GM21825 (cell line): ENCODE results near the gene TMEM178B.

ENCODE experiments used
- ATAC-seq: cut with Tn5 transposase; IDR thresholded peaks from one replicate; pipeline ENCODE4 v1.9.1; 2021; ENCODE audit warnings: mild to moderate bottlenecking, moderate library complexity; ENCODE audit not compliant: unreplicated experiment

The TMEM178B gene

DNA sequence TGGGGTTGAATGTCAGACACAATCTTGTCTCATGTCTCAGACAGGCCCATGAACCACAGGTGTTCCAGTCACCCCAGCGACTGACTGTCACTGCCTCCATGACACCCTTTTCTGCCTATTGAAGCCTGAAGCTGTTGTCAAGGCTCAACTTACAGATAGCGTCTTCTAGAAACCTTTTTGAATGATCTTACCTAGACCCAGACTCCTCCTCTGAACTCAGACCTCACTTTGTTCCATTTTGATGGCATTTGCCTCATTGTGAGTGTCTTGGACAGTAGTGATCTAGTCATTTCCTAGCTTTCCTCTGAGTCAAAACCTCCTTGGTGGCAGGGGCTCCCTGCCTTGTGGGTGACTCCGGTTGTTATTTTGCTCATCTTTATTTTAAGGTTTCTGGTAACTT, 379.0 kb downstream of the TMEM178B start:
- no peak for ATAC-seq

DNA sequence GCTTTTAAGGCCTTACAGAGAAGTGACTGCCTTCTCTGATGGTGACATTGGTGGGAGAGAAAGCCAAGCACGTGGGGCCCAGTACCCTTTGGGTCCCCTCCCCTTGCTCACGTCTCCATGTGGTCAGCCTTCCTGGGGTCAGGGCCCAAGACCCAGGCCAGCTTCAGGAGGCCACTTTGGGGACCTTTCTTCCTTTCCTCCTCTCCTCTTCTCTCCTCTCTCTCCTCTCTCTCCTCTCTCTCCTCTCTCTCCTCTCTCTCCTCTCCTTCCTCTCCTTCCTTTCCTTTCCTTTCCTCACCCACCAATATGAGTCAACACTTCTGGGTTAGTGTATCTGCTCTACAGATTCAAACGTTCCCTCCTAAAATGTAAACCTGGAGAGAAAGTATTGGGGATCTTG, 380.5 kb downstream of the TMEM178B start:
- ATAC-seq, result no peak

DNA sequence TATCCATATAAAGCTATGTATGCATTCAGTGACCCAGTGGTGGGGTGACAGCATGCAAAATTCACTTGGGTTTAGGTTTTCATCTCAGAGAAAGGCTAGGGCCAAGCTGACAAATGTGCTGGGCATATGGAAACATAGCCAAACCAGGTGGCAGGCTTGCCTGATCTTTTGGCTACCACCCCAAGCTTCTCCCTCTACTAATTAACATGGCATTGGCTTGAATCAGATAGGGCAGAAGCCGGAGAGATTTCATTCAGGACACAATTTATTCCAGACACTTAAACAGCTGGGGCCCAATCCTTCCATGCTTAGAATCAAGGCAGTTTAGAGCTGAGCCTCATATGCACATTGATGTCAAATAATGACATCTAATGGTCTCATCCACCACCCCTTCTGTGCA, 381.9 kb downstream of the TMEM178B start:
- no peak for ATAC-seq

DNA sequence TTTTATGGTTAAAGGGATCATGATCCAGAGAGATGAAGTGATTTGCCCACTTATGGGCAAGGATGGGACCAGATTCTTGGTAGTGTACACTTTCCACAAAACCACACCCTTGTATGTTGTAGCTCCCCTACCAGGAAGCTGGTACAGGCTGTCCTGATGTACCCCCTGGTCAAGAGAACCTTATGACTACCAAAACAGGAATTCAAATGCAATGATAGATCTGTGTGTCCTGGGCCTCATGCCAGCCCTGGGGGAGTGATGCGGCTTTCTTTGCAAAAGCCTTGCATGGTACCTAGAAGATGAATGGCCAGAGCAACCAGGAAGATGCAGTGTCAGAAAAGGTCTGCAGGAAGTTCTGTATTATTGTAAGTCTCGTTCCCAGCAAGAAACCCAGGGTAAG, 382.4 kb downstream of the TMEM178B start:
- no peak for ATAC-seq

DNA sequence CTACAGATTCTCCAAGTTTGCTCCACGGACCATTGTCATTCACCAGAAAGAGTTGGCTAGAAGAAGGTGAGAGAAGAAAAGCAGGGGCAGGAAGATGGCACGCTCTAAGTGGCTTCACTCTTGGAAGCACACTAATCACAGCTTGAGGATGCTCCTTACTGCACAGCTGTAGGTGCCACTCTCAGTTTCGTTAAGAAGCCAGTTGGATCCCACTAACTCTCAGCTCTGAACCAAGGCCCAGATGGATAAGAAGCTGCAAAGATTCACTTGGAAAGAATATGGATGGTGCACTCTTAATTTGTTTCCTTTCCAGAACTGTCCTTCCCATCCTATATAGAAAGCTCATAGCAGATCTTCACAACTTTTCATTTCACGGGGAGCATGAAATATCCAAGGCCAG, 382.8 kb downstream of the TMEM178B start:
- no peak for ATAC-seq

DNA sequence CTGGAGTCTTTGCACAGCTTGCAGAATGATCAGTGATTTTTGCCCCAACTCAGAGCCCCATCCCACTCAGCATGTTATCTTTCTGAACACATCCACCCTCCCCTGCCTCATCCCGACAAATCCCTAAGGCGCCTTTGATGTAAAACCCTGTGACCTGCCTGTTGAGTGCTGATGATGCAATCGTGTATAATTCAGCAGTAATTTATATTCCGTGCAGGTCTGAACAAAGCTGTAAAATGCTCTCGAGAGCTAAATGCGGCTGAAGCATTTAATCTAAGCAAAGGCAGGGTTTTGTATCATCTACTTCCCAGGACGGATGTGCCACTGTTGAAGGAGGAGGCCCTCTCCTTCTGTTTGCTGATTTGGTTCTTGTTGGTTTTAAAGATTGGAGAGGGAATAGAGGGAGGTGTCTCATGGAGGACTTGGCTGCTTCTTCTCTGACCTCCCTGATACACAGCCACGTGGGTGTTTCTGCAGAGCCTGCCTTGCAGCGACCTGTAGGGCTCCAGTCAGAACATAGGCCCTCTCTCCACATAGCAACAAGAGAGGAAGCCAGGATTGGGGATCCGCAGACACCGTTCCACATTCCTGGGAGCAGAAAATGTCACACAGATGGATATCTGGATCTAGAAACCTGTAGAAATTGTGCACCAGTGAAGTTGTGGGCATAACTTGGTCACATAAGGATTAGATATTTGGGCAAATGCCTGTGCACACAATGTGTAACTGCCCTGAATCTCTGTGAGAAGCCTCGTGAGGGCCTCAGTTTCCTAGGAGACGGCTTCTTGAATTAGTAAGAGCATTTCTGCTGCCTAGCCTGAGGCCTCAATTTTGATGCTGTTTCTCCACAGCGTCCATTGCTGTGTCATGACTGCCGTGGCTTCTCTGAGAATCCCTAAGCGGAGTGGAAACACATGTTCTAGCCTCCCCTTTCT, 387.2 kb downstream of the TMEM178B start:
- ATAC-seq, result no peak

DNA sequence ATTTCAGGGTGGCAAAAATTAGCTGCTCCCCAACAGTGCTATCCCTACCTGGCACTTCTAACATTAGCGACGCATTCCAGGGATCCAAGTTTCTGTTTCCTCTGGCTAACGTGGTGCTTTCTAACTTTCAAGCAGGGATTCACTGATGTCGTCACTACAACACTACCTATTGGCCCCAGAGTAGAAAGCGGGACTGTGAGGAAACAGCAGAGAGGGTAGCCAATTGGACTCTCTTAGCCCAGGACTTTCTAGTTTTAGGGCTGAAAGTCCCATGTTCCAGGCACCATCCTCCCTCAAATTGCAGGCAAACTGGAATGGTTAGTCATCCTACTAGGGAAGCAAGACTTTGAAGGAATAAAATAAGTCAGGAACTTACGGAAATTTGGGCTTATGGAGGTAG, 388.1 kb downstream of the TMEM178B start:
- ATAC-seq, result no peak

DNA sequence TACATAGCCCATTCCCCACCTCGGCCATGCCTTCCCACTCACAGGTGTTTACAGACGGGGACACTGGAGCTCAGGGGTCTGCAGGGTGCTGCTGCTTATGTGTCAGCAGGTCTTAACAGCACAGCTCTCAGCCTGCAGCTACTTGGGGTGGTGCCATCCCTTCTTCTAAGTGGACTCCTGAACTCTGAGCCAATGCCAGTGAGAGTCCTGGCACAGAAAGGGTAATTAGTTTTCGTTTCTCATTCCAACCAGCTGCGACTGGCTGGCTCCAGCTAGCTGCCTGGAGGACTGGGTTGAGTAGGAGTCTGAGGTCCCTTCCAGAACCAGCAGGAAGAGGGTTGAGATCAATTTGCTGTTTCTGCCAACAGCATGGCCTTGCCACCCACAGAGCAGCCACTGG, 389.1 kb downstream of the TMEM178B start:
- ATAC-seq, result no peak

DNA sequence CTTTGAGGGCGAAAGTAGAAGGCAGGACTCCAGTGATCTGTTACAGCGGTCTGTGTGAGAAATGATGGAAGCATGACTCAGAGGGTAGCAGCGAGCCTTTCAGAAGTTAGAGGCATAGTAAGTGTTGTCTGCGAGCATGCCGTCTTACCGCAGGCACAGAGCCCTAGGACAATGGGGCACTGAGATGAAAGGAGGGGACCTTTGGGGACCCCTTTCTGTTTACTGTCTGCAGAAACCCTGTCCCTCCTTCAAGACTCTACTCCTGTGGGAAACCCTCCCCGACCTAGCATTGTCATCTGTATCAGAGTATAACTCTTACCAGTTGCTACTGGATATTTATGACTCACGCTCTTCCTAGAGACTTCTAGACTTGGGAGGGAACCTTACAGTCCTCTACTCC, 390.1 kb downstream of the TMEM178B start:
- ATAC-seq, result no peak

DNA sequence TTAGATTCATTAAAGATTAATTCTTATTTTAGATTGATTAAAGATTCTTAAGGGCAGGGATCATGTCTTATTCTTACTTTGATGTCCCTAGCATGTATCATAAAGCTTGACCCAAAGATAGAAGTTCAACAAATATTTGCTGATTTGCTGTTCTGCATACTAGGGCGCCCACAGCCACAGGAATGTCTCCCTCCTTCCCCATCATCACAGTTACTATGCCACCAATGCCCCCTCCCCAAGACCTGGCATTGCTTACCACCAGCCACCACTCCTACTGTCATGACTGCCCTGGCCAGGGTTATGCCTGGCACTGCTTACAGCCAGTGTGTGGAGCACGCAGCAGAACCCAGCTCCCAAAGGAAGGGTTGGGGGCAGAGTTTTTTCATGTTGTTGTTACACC, 390.7 kb downstream of the TMEM178B start:
- ATAC-seq, result no peak

DNA sequence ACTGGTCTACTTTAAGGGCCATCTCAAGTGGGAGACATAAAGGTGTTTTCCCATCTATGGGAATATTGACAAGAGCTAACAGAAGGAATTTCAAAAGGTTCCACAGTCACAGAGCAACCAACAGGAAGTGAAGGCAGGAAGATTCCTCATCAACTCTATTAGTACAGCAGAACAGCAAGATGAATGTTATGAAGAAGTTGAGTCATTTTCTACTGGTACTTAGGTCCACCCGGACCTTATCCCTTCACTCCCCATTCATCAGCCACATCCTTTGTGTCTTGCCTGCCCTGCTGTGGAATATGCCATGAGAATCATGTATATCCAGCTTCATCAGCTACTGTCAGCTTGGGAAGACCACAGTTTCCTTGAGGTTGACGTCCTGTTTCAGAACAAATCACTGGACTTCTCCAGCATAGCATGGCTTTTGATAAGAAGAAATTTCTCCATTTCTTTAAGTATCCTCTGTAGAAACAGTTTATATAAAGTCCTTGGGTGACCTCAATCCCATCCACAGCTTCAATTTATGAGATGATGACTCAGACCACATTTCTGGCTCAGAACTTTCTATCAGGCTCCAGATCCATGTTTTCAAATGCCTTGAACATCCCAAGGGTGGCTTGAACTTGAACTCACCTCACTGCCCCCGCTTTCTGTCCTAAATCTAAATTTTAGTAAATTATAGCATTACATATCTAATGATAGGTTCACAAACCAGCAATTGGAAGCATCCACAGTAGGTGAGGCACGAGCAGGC, 392.5 kb downstream of the TMEM178B start:
- no peak for ATAC-seq

DNA sequence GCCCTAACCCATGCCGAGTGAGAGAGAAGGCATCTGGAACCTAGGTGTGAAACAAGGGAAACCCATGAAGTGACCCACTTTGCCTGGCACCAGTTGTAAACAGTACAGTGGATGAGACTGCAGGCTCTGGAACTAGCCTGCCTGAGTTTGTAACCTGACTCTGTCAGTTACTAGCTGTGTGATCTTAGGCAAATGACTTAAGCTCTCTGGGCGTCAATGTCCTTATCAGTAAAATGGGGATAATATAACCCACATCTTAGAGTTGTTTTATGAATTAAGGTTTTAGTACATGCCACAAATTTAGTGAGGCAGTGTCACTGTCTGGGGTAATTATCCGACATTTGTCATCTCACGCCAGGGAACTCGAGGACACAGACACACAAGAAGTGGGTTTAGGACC, 394.5 kb downstream of the TMEM178B start:
- ATAC-seq, result no peak

DNA sequence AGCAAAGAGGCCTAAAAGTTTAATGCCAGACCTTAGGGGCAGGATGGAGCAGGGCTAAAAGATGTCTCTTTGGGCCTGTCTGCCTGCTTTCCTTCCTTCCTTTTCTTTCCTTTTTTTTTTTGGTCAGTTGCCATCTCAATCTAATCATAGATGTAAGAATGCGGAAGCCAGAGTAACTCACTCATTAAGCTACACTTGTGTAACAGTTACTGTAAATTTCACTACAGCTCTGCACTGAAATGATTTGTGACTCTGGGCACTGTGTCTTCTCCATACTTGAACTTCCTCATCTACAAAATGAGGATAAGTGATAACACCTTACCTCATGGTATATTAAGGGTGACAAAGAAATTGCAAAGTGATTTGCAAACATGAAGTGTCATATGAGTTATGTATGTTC, 401.8 kb downstream of the TMEM178B start:
- ATAC-seq, result no peak

DNA sequence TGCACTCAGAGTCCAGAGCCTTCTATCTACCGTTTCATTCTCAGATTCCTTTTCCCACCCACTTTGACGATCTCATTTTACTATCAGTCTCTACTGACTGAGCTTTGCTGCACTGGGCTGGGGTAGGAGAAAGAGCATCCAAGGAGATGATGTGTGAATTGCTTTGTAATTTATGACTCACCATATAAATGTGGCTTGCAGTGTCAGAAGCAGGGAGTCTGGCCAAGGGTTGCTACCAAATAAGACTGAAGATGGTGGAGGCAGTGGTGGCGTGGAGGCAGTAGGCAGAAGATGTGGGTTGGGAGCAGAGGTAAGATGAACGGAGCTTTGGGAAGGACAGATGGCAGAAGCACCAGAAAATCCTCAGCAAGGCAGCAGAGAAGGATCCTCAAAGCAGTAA, 404.0 kb downstream of the TMEM178B start:
- no peak for ATAC-seq

DNA sequence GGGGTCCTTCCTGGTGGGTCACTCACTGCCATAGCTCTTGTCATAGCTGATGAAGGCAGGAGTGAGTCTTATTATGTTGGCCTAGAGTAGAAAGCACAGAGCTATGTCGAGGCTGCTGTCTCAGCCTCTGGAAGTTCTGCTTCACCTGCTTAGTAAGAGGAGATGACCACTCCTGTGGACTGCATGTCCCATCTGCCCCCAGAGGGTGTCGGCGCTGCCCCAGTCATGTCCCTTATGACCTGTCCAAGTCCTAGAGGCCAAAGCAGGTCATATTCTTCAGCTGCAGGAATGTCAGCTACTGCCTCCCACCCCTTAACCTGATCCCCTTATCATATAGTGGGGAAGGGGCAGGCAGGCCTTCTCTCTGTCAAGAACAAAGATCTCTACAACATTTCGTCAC, 405.0 kb downstream of the TMEM178B start:
- no peak for ATAC-seq

DNA sequence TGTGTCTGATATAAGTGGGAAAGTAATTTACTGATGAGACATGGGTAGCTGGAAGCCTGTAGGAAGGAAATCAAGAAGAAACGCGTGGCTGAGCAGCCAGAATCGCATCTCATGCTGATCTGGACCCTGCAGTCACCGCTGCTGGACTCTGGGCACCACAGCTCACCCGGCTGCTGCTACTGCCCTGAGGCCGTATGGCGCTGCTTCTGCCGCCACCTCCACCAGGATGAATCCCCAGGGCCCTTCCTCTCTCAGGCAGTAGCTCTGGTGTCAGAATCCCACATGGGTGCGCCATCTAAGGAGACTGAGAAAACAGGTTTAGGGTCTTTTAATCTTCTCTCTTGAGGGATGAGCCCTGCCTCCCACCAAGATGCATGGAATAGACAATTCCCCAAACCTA, 407.1 kb downstream of the TMEM178B start:
- no peak for ATAC-seq

DNA sequence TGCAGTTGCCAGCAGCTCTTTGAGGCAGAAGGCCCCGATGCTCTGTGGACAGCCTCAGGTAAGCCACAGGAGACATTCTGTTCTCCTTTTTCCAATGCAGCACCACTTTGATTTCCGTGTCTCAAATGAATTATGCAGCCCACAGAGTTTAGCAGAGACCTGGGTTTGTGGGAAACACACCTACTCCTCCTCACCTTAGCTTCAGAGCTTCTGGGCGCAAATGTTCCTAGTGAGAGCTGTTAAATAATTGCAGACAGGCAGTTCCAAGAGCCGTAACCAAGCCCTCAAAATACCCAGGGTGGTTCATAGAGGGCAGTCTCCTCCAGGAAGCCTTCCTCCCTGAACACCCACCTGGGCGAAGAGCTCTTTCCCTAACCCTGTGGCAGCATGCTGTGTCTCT, 408.1 kb downstream of the TMEM178B start:
- no peak for ATAC-seq

DNA sequence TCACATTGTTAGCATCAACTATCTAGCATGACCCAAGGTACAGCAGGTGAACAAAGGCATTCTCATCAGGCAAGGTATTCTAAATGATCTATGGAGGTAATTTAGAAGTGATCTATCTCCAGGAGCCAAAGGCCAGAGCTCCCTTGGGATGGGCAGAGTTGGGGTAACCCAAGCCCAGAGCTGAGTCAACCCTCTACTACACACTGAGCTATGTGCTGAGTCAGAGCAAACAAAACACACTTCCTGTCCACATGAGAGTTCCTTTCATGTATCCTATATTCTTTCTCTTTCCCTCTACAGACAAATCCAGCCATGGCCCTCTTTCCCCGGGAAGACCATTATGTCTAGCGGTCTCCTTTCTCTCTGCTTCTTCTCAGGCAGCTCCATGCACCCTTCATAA, 409.2 kb downstream of the TMEM178B start:
- no peak for ATAC-seq

DNA sequence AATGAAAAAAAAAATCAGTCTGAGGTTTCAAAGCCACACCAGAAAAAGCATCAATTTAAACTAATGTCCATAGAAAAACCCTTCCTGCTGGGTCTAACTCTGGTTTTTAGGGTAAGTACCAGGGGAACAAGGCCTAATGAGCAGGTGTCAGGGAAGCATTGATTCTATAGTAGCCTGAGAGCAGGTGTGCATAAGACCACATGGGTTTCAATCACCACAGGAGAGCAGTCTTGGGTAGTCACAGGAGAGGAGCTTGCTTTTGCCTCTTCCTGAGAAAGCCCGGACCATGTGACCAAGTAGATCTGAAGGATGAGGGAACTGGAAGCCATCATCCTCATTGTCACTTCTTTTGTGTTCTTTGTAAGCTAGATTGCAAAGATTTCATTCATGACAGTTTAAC, 411.0 kb downstream of the TMEM178B start:
- ATAC-seq, result no peak

DNA sequence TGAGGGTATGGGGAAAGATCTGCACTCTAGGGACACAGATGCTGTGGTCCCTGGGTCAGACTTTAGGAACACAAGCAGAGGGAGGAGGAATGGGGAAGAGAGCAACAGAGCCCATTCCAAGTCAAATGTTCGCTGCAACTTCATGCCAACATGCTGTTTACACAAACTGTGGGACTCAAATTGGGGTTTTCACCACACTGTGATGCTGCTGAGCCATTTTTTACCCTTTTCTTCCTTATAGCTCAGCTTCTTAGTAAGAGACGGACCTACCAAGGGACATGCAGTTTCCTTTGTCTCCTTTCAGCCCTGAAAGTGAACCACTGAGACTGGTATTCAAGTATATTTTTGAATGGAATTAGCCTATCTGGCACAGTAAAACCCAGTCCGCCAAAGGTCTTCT, 413.1 kb downstream of the TMEM178B start:
- ATAC-seq, result no peak

DNA sequence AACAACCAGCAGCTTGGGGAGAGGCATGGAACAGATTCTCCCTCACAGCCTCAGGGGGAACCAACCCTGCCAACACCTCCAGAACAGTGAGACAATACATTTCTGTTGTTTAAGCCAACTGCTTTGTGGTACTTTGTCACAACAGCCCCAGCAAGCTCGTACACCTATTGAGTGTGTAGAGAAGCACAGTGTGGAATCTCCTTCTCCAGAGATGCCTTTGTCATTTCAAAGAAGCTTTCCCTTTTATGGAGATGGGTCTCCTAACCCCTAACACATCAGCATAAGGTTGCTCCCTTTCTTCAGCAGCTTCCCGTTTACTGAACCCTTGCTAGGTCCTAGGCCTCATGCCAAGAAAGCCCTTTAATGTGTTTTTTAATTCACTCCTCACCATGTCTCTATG, 416.6 kb downstream of the TMEM178B start:
- no peak for ATAC-seq

DNA sequence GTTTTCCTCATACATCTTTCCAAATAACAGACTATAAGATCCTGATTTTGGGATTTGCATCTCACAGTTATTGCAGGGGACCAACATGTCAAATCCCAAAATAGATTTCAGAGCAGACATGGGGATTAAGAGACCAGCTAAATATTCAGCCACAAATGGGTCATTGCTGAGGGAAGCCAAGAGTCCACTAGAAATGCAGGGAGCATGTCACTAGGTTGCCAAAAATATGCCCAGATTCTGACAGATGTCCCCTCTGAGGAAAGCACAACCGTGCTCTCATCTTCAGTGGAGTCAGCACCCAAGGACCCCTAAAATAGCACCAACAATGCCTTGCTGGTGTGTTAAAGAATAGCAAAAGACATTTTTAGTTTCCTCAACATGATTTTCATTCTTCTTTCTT, 421.2 kb downstream of the TMEM178B start:
- no peak for ATAC-seq
